Activated gamma-delta T cell (primary cell): ENCODE data around the gene LEMD3.
"Not testable (repeated sequence)": the region's sequence is repeated elsewhere in the genome, so short reads cannot be mapped to it uniquely, and the experiment has no call there.

Source experiments
- DNase-seq: peaks from one replicate; lab custom pipeline; 2025; lab: John Stamatoyannopoulos, UW

LEMD3 gene

DNA sequence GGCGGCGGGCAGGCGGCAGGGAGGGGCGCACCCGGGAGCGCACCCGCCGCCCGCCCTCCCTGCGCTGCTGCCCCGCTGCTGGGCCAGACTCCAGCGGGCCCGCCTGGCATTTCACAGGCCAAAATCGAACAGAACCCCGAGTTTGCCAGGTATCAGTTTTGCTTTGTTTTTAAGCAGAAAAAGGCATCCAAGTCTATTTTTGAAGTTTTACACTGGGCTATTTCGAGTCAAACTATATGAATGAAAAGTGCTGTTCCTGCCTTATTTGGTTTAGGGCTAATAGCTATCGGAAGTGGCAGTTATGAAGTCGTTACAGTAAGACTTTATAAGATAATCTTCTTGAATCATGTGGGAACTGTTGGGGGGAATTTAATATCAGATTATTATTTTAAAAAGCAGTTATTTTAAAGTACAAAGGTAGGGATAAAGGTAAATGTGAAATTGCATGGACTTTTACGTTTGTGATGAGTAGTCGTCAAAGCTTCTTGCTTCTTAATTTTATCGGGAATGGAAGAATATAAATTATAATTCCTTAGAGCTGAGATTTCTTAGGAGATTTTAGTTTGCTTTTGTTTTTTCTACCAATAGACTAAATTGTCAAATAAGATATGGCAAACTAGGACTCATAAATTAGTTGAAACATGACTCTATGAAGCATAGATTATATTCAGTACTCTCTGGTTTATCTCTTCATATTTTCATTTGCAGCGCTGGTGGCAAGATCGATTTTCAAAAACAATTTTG is 110.2 kb downstream of the LEMD3 start:
- no peak for DNase-seq

GRCh38 chr12:65280306-65280705 is 110.9 kb downstream of the LEMD3 start:
- DNase-seq, result no peak

DNA sequence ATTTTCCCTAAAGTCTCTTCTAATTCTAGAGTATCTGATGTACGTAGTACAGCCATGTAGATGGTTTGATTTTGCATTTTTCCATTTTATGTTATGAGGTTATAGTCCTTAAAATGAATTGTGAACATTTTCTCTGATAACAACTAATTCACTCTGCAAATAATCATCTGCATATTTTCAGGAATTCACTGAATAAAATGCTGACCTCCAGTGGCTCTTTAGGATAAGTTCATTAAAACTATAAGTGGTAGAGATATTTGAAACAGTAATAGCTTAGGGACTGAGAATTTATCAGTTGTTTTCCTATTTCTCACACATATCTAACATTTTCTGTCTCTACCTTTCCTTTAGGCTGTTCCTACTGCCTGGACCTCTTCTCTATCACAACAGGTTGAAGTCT is 113.5 kb downstream of the LEMD3 start:
- no peak for DNase-seq

DNA sequence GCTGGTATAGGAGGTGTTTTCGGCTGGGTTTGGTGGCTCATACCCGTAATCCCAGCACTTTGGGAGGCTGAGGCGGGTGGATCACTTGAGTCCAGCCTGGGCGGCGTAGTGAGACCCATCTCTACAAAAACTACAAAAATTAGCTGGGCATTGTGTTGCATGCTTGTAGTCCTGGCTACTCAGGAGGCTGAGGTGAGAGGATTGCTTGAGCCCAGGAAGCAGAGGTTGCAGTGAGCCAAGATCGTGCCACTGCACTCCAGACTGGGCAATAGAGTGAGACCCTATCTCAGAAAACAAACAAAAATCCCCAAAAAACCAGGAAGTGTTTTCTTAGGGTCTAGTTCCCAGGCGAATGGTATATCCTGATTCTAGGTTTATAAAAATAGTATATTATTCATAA is 116.1 kb downstream of the LEMD3 start:
- DNase-seq, result not testable (repeated sequence)

DNA sequence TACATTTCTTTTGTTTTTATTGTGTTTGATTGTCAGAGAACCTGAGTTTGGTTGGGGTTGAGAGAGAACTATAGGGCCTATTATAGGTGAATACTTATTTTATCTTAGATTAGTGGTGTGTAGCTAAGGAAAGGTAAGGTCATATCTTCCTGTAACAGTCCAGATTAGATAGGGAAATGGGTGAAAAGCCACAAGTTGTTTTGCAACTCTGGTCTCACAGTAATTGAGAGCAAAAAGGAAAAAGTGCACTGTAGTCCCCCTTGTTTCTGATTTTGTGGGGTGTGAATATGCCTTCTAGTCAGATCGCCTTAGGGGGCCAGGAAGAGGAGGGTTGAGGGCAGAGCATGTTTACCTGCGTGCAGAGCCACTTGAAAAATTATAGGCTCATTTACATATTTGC is 118.0 kb downstream of the LEMD3 start:
- DNase-seq, result no peak

GRCh38 chr12:65292241-65292640 is 122.9 kb downstream of the LEMD3 start:
- DNase-seq, result no peak

- no peak for DNase-seq
Measured at GRCh38 chr12:65293735-65294134, 124.4 kb downstream of the LEMD3 start.

- no peak for DNase-seq
Measured at GRCh38 chr12:65294641-65295262, 125.4 kb downstream of the LEMD3 start.

- no peak for DNase-seq
Measured at GRCh38 chr12:65296508-65297265, 127.3 kb downstream of the LEMD3 start.
